ENCODE data around the gene SUCNR1.

DNA sequence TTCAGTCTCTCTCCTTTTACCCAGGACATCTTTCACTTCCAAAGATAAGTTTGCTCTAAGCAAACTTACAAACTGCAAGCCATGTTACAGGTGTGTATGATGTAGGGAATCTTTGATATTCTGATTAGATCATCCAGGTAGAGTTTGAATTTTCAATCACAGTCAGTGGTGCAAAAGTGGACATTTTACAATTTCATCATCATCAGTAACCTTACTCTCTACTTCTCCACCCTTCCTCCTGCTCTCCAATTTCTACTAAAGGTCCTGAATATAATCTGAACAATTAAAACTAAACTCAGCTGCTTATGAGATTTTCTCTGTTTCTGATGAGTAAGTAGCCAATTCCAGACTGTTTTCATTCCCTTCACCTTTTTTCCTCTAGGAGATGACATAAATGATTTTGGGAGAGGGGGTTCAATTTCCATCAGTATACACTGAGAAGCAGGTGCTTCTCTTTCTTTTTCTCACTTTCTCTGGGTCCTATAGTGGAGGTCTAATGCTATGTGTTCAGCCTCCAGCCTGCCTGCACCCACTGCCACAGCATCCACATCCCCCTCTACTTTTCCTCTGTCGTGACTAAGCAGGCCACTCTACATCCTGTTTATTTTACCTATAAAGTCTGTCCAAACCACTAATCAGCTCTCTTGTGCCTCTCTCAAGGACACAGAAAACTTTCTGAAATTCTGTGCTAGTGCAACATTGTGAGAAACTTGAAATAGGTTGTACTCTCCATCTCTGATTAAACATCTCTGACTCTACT, 27.6 kb downstream of the SUCNR1 start:
- TF ChIP-seq, protein P1, sequence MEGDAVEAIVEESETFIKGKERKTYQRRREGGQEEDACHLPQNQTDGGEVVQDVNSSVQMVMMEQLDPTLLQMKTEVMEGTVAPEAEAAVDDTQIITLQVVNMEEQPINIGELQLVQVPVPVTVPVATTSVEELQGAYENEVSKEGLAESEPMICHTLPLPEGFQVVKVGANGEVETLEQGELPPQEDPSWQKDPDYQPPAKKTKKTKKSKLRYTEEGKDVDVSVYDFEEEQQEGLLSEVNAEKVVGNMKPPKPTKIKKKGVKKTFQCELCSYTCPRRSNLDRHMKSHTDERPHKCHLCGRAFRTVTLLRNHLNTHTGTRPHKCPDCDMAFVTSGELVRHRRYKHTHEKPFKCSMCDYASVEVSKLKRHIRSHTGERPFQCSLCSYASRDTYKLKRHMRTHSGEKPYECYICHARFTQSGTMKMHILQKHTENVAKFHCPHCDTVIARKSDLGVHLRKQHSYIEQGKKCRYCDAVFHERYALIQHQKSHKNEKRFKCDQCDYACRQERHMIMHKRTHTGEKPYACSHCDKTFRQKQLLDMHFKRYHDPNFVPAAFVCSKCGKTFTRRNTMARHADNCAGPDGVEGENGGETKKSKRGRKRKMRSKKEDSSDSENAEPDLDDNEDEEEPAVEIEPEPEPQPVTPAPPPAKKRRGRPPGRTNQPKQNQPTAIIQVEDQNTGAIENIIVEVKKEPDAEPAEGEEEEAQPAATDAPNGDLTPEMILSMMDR (IDR thresholded peaks at IDR 0.05): no peak
- TF ChIP-seq POLR2A (IDR thresholded peaks at IDR 0.05): no peak
- TF ChIP-seq POLR2AphosphoS5 (IDR thresholded peaks at IDR 0.05): no peak
